ENCODE data around the gene NLRP4. TPM values are rescaled to one million over a fixed set of nuclear protein-coding genes. Genes with fewer than 3 reads are reported as not detected.

Gene NLRP4
- total RNA-seq, 1 experiment from 2014 or later, result 0.15 TPM

DNA sequence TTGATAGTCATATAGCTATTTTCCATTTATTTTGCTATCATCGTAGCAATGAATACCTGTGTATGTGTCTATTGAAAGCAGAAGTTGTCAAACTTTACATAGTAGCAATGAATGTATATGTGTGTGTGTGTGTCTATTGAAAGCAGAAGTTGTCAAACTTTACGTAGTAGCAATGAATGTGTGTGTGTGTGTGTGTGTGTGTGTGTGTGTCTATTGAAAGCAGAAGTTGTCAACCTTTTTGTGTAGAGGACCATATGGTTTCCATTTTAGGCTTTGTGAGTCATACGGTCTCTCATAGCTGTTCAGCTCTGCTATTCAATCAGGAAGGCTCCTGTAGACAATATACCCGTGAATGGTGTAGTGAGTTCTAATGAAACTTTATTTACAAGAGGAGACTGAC is 20.8 kb downstream of the NLRP4 start:
- no peak for TF ChIP-seq EZH2 (IDR thresholded peaks at IDR 0.05; ENCODE audit: borderline replicate concordance, low read depth, low read length, poor library complexity, severe bottlenecking)
- TF ChIP-seq, protein P1, sequence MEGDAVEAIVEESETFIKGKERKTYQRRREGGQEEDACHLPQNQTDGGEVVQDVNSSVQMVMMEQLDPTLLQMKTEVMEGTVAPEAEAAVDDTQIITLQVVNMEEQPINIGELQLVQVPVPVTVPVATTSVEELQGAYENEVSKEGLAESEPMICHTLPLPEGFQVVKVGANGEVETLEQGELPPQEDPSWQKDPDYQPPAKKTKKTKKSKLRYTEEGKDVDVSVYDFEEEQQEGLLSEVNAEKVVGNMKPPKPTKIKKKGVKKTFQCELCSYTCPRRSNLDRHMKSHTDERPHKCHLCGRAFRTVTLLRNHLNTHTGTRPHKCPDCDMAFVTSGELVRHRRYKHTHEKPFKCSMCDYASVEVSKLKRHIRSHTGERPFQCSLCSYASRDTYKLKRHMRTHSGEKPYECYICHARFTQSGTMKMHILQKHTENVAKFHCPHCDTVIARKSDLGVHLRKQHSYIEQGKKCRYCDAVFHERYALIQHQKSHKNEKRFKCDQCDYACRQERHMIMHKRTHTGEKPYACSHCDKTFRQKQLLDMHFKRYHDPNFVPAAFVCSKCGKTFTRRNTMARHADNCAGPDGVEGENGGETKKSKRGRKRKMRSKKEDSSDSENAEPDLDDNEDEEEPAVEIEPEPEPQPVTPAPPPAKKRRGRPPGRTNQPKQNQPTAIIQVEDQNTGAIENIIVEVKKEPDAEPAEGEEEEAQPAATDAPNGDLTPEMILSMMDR (conservative IDR thresholded peaks at IDR 0.05; ENCODE audit: low read depth, low read length), result no peak
- Histone ChIP-seq H3K36me3 (ENCODE audit: insufficient read depth, low read length, poor library complexity, severe bottlenecking) (no peaks in the 10 kb centered on the region), H3K4me3 (ENCODE audit: low read depth, low read length, poor library complexity, severe bottlenecking) (no peak overlapping the region), H3K9me3 (ENCODE audit: low read depth, low read length, poor library complexity, severe bottlenecking) (no peaks in the 10 kb centered on the region), H3K27me3 (replicated peaks; ENCODE audit: insufficient read depth, low read depth, low read length, poor library complexity) (peaks cover 4% of the 10 kb centered on the region), H3K4me1 (ENCODE audit: insufficient read depth, low read length, poor library complexity, severe bottlenecking) (no peaks in the 10 kb centered on the region), H3K27ac (ENCODE audit: low read depth, low read length, poor library complexity, severe bottlenecking) (no peak overlapping the region)
- intact Hi-C loops (cut with micrococcal nuclease; ENCODE audit: unreplicated experiment), result no loop called here
- BruUV-seq (replicated peaks), result no TSS peak
- POLR2A ChIA-PET (ENCODE audit: low non-redundant PET), result no interaction called here
- no peak for DNase-seq (ENCODE audit: low spot score)
- CTCF ChIA-PET, result no interaction called here

DNA sequence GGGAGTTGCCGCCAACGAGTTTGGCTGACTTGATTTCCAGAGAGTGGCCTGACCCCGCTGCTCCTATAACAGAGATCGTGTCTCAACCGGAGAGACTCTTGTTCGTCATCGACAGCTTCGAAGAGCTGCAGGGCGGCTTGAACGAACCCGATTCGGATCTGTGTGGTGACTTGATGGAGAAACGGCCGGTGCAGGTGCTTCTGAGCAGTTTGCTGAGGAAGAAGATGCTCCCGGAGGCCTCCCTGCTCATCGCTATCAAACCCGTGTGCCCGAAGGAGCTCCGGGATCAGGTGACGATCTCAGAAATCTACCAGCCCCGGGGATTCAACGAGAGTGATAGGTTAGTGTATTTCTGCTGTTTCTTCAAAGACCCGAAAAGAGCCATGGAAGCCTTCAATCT is 21.6 kb downstream of the NLRP4 start:
- Histone ChIP-seq H3K27me3 (replicated peaks; ENCODE audit: insufficient read depth, low read depth, low read length, poor library complexity) (peaks cover 4% of the 10 kb centered on the region), H3K27ac (ENCODE audit: low read depth, low read length, poor library complexity, severe bottlenecking) (no peak overlapping the region), H3K4me3 (ENCODE audit: low read depth, low read length, poor library complexity, severe bottlenecking) (no peak overlapping the region), H3K9me3 (ENCODE audit: low read depth, low read length, poor library complexity, severe bottlenecking) (no peaks in the 10 kb centered on the region), H3K36me3 (ENCODE audit: insufficient read depth, low read length, poor library complexity, severe bottlenecking) (no peaks in the 10 kb centered on the region), H3K4me1 (ENCODE audit: insufficient read depth, low read length, poor library complexity, severe bottlenecking) (no peaks in the 10 kb centered on the region)
- no peak for DNase-seq (ENCODE audit: low spot score)
- ChIA-PET CTCF (no interaction called here), POLR2A (ENCODE audit: low non-redundant PET) (no interaction called here)
- TF ChIP-seq, protein P1 (conservative IDR thresholded peaks at IDR 0.05; ENCODE audit: low read depth, low read length), result no peak
- TF ChIP-seq EZH2 (IDR thresholded peaks at IDR 0.05; ENCODE audit: borderline replicate concordance, low read depth, low read length, poor library complexity, severe bottlenecking), result no peak
- intact Hi-C loops (cut with micrococcal nuclease; ENCODE audit: unreplicated experiment), result no loop called here
- no TSS peak for BruUV-seq (replicated peaks)

DNA sequence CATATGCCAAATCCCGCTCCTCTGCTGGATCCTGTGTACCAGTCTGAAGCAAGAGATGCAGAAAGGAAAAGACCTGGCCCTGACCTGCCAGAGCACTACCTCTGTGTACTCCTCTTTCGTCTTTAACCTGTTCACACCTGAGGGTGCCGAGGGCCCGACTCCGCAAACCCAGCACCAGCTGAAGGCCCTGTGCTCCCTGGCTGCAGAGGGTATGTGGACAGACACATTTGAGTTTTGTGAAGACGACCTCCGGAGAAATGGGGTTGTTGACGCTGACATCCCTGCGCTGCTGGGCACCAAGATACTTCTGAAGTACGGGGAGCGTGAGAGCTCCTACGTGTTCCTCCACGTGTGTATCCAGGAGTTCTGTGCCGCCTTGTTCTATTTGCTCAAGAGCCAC is 22.1 kb downstream of the NLRP4 start:
- Histone ChIP-seq H3K4me1 (ENCODE audit: insufficient read depth, low read length, poor library complexity, severe bottlenecking) (no peaks in the 10 kb centered on the region), H3K36me3 (ENCODE audit: insufficient read depth, low read length, poor library complexity, severe bottlenecking) (no peaks in the 10 kb centered on the region), H3K27me3 (replicated peaks; ENCODE audit: insufficient read depth, low read depth, low read length, poor library complexity) (peaks cover 4% of the 10 kb centered on the region), H3K9me3 (ENCODE audit: low read depth, low read length, poor library complexity, severe bottlenecking) (no peaks in the 10 kb centered on the region), H3K4me3 (ENCODE audit: low read depth, low read length, poor library complexity, severe bottlenecking) (no peak overlapping the region), H3K27ac (ENCODE audit: low read depth, low read length, poor library complexity, severe bottlenecking) (no peak overlapping the region)
- DNase-seq (ENCODE audit: low spot score), result no peak
- TF ChIP-seq, protein P1 (conservative IDR thresholded peaks at IDR 0.05; ENCODE audit: low read depth, low read length), result no peak
- TF ChIP-seq EZH2 (IDR thresholded peaks at IDR 0.05; ENCODE audit: borderline replicate concordance, low read depth, low read length, poor library complexity, severe bottlenecking), result no peak
- BruUV-seq (replicated peaks), result no TSS peak
- ChIA-PET POLR2A (ENCODE audit: low non-redundant PET) (no interaction called here), CTCF (interaction anchor here (0.6 kb wide), 1 partner anchor 294 kb away, joined by 3 read pairs; no protein-coding TSS in a partner anchor)
- intact Hi-C loops (cut with micrococcal nuclease; ENCODE audit: unreplicated experiment), result no loop called here
